Esophagus muscularis mucosa (tissue), 4 donors: ENCODE data around the gene CCDC122.

Experiments
- EP300 ChIP-seq: sonication (generic); formaldehyde crosslinking; IDR thresholded peaks from one replicate; pipeline ENCODE4 v1.6.1; 2017; ENCODE audit warnings: antibody characterized with exemption
- POLR2A ChIP-seq: fragments of 450-650 bp; IDR thresholded peaks from one replicate; pipeline ENCODE4 v1.6.1; 2017; ENCODE audit warnings: antibody characterized with exemption, moderate library complexity, mild to moderate bottlenecking, low read depth
- POLR2AphosphoS5 ChIP-seq, 2 donors: sonication (generic); formaldehyde crosslinking; IDR thresholded peaks; one replicate each; pipeline ENCODE4 v1.6.1; 2017; ENCODE audit warnings: antibody characterized with exemption in 2 of 2
- TF ChIP-seq, protein P1 (sequence below), 3 experiments: fragments of 200-600 bp in 2 of 3; fragments of 450-650 bp in 1 of 3; sonication (generic) in 2 of 3; IDR thresholded peaks; one replicate each; pipeline ENCODE4 v1.5.1; 2017 to 2019; ENCODE audit warnings: antibody characterized with exemption in 3 of 3, mild to moderate bottlenecking in 2 of 3, moderate library complexity in 1 of 3

DNA sequence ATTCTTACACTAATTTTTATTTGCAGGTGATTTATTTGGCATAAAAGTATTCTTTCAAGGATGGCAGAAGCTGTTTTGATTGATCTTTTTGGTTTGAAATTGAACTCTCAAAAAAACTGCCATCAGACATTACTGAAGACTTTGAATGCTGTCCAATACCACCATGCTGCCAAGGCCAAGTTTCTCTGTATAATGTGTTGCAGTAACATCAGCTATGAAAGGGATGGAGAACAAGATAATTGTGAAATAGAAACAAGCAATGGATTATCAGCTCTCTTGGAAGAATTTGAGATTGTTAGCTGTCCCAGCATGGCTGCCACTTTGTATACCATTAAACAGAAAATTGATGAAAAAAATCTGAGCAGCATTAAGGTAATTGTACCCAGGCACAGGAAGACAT, 1.4 kb upstream of the CCDC122 start:
- TF ChIP-seq POLR2AphosphoS5 (IDR thresholded peaks at IDR 0.05) (no peak), POLR2A (no peak), EP300 (no peak)
- TF ChIP-seq, protein P1, sequence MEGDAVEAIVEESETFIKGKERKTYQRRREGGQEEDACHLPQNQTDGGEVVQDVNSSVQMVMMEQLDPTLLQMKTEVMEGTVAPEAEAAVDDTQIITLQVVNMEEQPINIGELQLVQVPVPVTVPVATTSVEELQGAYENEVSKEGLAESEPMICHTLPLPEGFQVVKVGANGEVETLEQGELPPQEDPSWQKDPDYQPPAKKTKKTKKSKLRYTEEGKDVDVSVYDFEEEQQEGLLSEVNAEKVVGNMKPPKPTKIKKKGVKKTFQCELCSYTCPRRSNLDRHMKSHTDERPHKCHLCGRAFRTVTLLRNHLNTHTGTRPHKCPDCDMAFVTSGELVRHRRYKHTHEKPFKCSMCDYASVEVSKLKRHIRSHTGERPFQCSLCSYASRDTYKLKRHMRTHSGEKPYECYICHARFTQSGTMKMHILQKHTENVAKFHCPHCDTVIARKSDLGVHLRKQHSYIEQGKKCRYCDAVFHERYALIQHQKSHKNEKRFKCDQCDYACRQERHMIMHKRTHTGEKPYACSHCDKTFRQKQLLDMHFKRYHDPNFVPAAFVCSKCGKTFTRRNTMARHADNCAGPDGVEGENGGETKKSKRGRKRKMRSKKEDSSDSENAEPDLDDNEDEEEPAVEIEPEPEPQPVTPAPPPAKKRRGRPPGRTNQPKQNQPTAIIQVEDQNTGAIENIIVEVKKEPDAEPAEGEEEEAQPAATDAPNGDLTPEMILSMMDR (IDR thresholded peaks at IDR 0.05) = no peak
